GM19467 (cell line): ENCODE results near the gene ACADS.

Experiments used
- ATAC-seq: cut with Tn5 transposase; IDR thresholded peaks from one replicate; pipeline ENCODE4 v1.9.1; 2021; ENCODE audit warnings: mild to moderate bottlenecking, moderate library complexity; ENCODE audit not compliant: unreplicated experiment

Gene ACADS

GRCh38 chr12:120751389-120751788, 25.8 kb downstream of the ACADS start:
- no peak for ATAC-seq

GRCh38 chr12:120754792-120755191, 29.2 kb downstream of the ACADS start:
- no peak for ATAC-seq

- no peak for ATAC-seq
Observed at GRCh38 chr12:120755269-120755668, 29.6 kb downstream of the ACADS start.

GRCh38 chr12:120757226-120757742, 31.7 kb downstream of the ACADS start:
- ATAC-seq = no peak

GRCh38 chr12:120757949-120758348, 32.3 kb downstream of the ACADS start:
- no peak for ATAC-seq

GRCh38 chr12:120758798-120759590, 33.4 kb downstream of the ACADS start:
- ATAC-seq = no peak

GRCh38 chr12:120759591-120760348, 34.1 kb downstream of the ACADS start:
- no peak for ATAC-seq

GRCh38 chr12:120760349-120761254, 35.0 kb downstream of the ACADS start:
- no peak for ATAC-seq

GRCh38 chr12:120761519-120761934, 35.9 kb downstream of the ACADS start:
- ATAC-seq = no peak

GRCh38 chr12:120762086-120762485, 36.5 kb downstream of the ACADS start:
- ATAC-seq = no peak

- no peak for ATAC-seq
Observed at GRCh38 chr12:120763250-120763649, 37.6 kb downstream of the ACADS start.

GRCh38 chr12:120764816-120765215, 39.2 kb downstream of the ACADS start:
- no peak for ATAC-seq

- no peak for ATAC-seq
Observed at GRCh38 chr12:120766566-120766965, 40.9 kb downstream of the ACADS start.

GRCh38 chr12:120767071-120768024, 41.7 kb downstream of the ACADS start:
- ATAC-seq = no peak

GRCh38 chr12:120771097-120771496, 45.5 kb downstream of the ACADS start:
- ATAC-seq = no peak

GRCh38 chr12:120774169-120774916, 48.7 kb downstream of the ACADS start:
- no peak for ATAC-seq

- ATAC-seq = no peak
Observed at GRCh38 chr12:120775862-120776552, 50.4 kb downstream of the ACADS start.

GRCh38 chr12:120783197-120783596, 57.6 kb downstream of the ACADS start:
- ATAC-seq = no peak
